SK-N-SH treated with all-trans-retinoic acid at 6 μM for 48 hours (cell line): ENCODE measurements around the gene TSKS.
"Not testable (repeated sequence)": the region's sequence is repeated elsewhere in the genome, so short reads cannot be mapped to it uniquely, and the experiment has no call there.

ENCODE experiments used
- ATAC-seq: fragments of 200-7000 bp; cut with Tn5 transposase; 3 replicates; pipeline ENCODE4 v1.9.1; 2020; ENCODE audit warnings: mild to moderate bottlenecking, moderate library complexity
- ARNTL ChIP-seq: fragments of 450-650 bp; formaldehyde crosslinking; IDR thresholded peaks from 2 replicates; pipeline ENCODE4 v1.5.0; 2020; ENCODE audit warnings: low read depth, mild to moderate bottlenecking, moderate library complexity, borderline replicate concordance
- CSDC2 ChIP-seq: fragments of 250-450 bp; sonication (Bioruptor Pico); IDR thresholded peaks from 2 replicates; pipeline ENCODE4 v1.5.0; 2020; ENCODE audit warnings: mild to moderate bottlenecking, moderate library complexity
- CSRNP3 ChIP-seq: fragments of 250-450 bp; sonication (Bioruptor Pico); IDR thresholded peaks from 2 replicates; pipeline ENCODE4 v1.5.1; 2021; ENCODE audit warnings: mild to moderate bottlenecking, moderate library complexity
- OSR1 ChIP-seq: fragments of 250-450 bp; sonication (Bioruptor Pico); IDR thresholded peaks from 2 replicates; pipeline ENCODE4 v1.8.0; 2022; ENCODE audit warnings: moderate library complexity, mild to moderate bottlenecking, inconsistent platforms
- RARB ChIP-seq: fragments of 250-450 bp; sonication (Bioruptor Pico); IDR thresholded peaks from 2 replicates; pipeline ENCODE4 v1.8.0; 2021; ENCODE audit warnings: mild to moderate bottlenecking, moderate library complexity
- SNAI2 ChIP-seq: fragments of 250-450 bp; sonication (Bioruptor Pico); IDR thresholded peaks from 2 replicates; pipeline ENCODE4 v1.5.0; 2020; ENCODE audit warnings: mild to moderate bottlenecking, moderate library complexity
- TCF4 ChIP-seq: fragments of 250-450 bp; sonication (Bioruptor Pico); IDR thresholded peaks from 2 replicates; pipeline ENCODE4 v1.8.0; 2021; ENCODE audit warnings: mild to moderate bottlenecking, moderate library complexity, borderline replicate concordance
- TOX ChIP-seq: fragments of 250-450 bp; sonication (Bioruptor Pico); IDR thresholded peaks from 2 replicates; pipeline ENCODE4 v1.8.0; 2021; ENCODE audit warnings: mild to moderate bottlenecking, moderate library complexity, borderline replicate concordance
- TSHZ2 ChIP-seq: fragments of 250-450 bp; sonication (Bioruptor Pico); IDR thresholded peaks from 2 replicates; pipeline ENCODE4 v1.5.0; 2020; ENCODE audit warnings: mild to moderate bottlenecking, moderate library complexity
- ZC3H10 ChIP-seq: fragments of 250-450 bp; sonication (Bioruptor Pico); IDR thresholded peaks from 2 replicates; pipeline ENCODE4 v1.5.1; 2021; ENCODE audit warnings: mild to moderate bottlenecking, moderate library complexity
- ZFP3 ChIP-seq: fragments of 250-450 bp; sonication (Bioruptor Pico); IDR thresholded peaks from 2 replicates; pipeline ENCODE4 v1.5.0; 2020; ENCODE audit warnings: mild to moderate bottlenecking, moderate library complexity
- ZFP30 ChIP-seq: fragments of 450-650 bp; formaldehyde crosslinking; IDR thresholded peaks from 2 replicates; pipeline ENCODE4 v1.5.0; 2022; ENCODE audit warnings: mild to moderate bottlenecking, moderate library complexity
- ZNF565 ChIP-seq: fragments of 450-650 bp; formaldehyde crosslinking; conservative IDR thresholded peaks from 2 replicates; pipeline ENCODE4 v1.5.0; 2020; ENCODE audit warnings: low read depth, mild to moderate bottlenecking, moderate library complexity
- ZNF70 ChIP-seq: fragments of 450-650 bp; formaldehyde crosslinking; IDR thresholded peaks from 2 replicates; pipeline ENCODE4 v1.5.0; 2020; ENCODE audit warnings: mild to moderate bottlenecking, moderate library complexity
- TF ChIP-seq, protein P1 (sequence below): fragments of 250-450 bp; sonication (Bioruptor Pico); IDR thresholded peaks from 2 replicates; pipeline ENCODE4 v1.5.1; 2020; ENCODE audit warnings: low read depth, mild to moderate bottlenecking, moderate library complexity

The TSKS gene

DNA sequence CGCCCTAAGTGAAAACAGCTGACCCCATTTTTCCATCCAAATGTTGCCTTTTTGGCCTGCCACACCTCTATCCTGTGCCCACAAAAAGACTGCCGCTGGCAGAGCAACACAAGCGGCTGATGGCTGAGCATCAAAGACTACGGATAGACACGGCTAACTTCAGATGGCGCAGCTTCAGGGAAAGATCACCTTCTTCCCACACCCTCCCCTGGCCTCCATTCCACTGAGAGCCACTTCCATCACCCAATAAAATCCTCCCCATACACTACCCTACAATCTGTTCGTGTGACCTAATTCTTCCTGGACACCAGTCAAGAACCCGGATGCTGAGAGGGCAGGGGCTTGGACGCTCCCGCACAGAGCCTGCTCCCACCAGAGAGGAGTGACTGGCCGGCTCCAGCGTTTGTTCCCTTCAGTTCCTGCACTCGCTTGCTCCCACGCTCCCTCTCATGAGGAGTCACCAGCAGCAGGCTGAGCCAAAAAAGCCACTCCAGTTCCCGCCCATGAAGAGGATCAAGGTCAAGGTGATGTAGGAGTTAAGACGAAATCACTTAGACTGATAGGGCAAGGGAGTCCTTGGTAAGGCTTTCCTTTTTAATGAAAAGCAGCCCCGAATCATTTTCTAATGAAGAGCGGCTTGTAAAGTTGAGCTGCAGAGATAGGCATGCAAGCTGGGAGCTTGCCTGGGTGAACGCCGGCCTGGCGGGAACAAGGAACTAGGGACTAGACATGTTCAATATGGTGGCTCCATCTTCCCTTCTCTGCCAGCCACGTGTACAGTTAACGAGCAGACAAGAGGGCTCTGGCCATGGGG is 35.7 kb downstream of the TSKS start:
- no peak for ATAC-seq
- TF ChIP-seq ZNF70 (CRISPR knock-in tag), result no peak
- no peak for TF ChIP-seq TOX (CRISPR knock-in tag)
- TF ChIP-seq, protein P1, sequence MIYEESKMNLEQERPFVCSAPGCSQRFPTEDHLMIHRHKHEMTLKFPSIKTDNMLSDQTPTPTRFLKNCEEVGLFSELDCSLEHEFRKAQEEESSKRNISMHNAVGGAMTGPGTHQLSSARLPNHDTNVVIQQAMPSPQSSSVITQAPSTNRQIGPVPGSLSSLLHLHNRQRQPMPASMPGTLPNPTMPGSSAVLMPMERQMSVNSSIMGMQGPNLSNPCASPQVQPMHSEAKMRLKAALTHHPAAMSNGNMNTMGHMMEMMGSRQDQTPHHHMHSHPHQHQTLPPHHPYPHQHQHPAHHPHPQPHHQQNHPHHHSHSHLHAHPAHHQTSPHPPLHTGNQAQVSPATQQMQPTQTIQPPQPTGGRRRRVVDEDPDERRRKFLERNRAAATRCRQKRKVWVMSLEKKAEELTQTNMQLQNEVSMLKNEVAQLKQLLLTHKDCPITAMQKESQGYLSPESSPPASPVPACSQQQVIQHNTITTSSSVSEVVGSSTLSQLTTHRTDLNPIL (CRISPR knock-in tag), result no peak
- no peak for TF ChIP-seq ARNTL (CRISPR knock-in tag)
- TF ChIP-seq RARB (CRISPR knock-in tag), result no peak
- no peak for TF ChIP-seq ZFP3 (CRISPR knock-in tag)
- TF ChIP-seq SNAI2 (CRISPR knock-in tag), result no peak
- no peak for TF ChIP-seq CSDC2 (CRISPR knock-in tag)

GRCh38 chr19:49719420-49719819 is 43.7 kb downstream of the TSKS start:
- not testable (repeated sequence) for ATAC-seq

- TF ChIP-seq CSRNP3 (CRISPR knock-in tag) (no peak), CSDC2 (CRISPR knock-in tag) (no peak)
- TF ChIP-seq, protein P1 (CRISPR knock-in tag), result no peak
- ATAC-seq, result no peak
Observed at GRCh38 chr19:49718991-49719390, 44.1 kb downstream of the TSKS start.

DNA sequence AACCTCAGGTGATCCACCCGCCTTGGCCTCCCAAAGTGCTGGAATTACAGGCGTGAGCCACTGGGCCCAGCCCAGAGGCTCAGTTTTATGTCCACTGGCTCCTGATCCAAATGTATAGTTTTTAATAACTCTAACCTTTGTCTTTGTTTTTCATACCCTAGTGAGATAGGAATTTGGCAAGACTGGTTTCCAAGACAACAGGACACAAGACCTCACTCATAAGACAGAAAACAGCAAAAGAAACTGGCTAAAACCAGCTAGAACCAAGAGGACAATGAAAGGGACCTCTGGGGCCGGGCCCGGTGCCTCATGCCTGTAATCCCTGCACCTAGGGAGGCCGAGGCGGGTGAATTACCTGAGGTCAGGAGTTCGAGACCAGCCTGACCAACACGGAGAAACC is 44.6 kb downstream of the TSKS start:
- no peak for TF ChIP-seq OSR1 (CRISPR knock-in tag)

DNA sequence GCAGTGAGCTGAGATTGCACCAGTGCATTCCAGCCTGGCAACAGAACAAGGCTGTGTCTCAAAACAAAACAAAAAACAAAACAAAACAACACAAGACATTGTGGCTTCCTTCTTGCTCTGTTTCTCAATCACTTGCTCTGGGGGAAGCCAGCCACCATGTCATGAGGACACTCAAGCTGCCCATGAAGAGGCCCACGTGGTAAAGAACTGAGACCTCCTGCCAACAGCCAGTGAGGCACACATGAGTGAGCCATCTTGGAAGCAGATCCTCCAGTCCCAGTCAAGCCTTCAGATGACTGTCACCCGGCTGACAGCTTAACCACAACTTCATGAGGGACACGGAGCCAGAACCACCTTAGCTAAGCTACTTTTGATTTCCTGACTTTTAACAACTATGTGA is 47.0 kb downstream of the TSKS start:
- TF ChIP-seq ZFP30 (CRISPR knock-in tag) (no peak), ARNTL (CRISPR knock-in tag) (no peak), RARB (CRISPR knock-in tag) (no peak), ZC3H10 (CRISPR knock-in tag) (no peak), OSR1 (CRISPR knock-in tag) (no peak), TSHZ2 (CRISPR knock-in tag) (no peak), ZNF565 (CRISPR knock-in tag) (no peak)
- ATAC-seq, result no peak

More for the DNA sequence above, 44.6 kb downstream of the TSKS start:
- ATAC-seq, result no peak

DNA sequence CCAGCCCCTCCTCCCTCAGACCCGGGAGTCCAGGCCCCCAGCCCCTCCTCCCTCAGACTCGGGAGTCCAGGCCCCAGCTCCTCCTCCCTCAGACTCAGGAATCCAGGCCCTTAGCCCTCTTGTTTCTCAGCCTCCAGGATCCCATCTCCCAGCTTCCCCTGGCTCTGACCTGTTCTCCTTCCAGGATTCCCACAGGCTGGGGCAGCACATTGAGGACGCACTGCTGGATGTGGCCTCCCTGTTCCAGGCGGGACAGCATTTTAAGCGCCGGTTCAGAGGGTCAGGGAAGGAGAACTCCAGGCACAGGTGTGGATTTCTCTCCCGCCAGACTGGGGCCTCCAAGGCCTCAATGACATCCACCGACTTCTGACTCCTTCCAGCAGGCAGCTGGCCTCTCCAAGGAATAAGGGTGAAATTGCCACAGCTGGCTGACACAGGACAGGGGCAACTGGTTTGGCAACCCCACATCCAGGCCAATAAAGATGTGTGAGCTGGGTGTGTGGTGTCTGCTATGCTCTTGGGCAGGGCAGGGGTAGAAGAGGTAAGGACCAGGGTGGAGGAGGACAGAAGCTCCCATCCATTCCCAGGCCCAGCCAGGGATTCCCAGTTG is 49.8 kb downstream of the TSKS start:
- ATAC-seq, result no peak
- TF ChIP-seq RARB (CRISPR knock-in tag), result no peak
- no peak for TF ChIP-seq CSDC2 (CRISPR knock-in tag)
- TF ChIP-seq TOX (CRISPR knock-in tag), result no peak
- no peak for TF ChIP-seq CSRNP3 (CRISPR knock-in tag)
- TF ChIP-seq ARNTL (CRISPR knock-in tag), result no peak
- no peak for TF ChIP-seq TCF4 (CRISPR knock-in tag)
